H9 (cell line): Measurements from ENCODE around the gene BPTF. TPM values are rescaled to one million over a fixed set of nuclear protein-coding genes. Genes with fewer than 3 reads are reported as not detected.
A peak's percentile ranks its signal among the peaks of the same experiment; 100 is the strongest.

Source experiments
- DNase-seq: peaks from one replicate; pipeline ENCODE4 v3.0.0-alpha.2; 2017
- H2AFZ ChIP-seq: one replicate; pipeline ENCODE4 v1.6.1; 2013; ENCODE audit warnings: mild to moderate bottlenecking, low read length, control low read depth, moderate library complexity
- H2AK5ac ChIP-seq: 2 replicates; pipeline ENCODE4 v1.6.1; 2013; ENCODE audit warnings: low read length, control low read depth, mixed read lengths; ENCODE audit not compliant: insufficient read length
- H2BK120ac ChIP-seq: one replicate; pipeline ENCODE4 v1.6.1; 2013; ENCODE audit warnings: low read depth, mild to moderate bottlenecking, low read length, control low read depth, inconsistent platforms; ENCODE audit not compliant: poor library complexity, severe bottlenecking
- H2BK12ac ChIP-seq: 2 replicates; pipeline ENCODE4 v1.6.1; 2013; ENCODE audit warnings: low read length, control low read depth, mixed read lengths, low read depth; ENCODE audit not compliant: insufficient read length
- H2BK15ac ChIP-seq: 2 replicates; pipeline ENCODE4 v1.6.1; 2013; ENCODE audit warnings: low read depth, low read length, control low read depth
- H2BK20ac ChIP-seq: one replicate; pipeline ENCODE4 v1.6.1; 2013; ENCODE audit warnings: low read depth, mild to moderate bottlenecking, low read length, control low read depth, inconsistent platforms; ENCODE audit not compliant: poor library complexity, severe bottlenecking
- H2BK5ac ChIP-seq: 2 replicates; pipeline ENCODE4 v1.6.1; 2013; ENCODE audit warnings: low read length, control low read depth, mixed read lengths; ENCODE audit not compliant: insufficient read length
- H3K14ac ChIP-seq: 2 replicates; pipeline ENCODE4 v1.6.1; 2013; ENCODE audit warnings: low read length, control low read depth; ENCODE audit not compliant: insufficient read depth
- H3K18ac ChIP-seq: 2 replicates; pipeline ENCODE4 v1.6.1; 2013; ENCODE audit warnings: low read depth, mild to moderate bottlenecking, mixed read lengths, low read length, control low read depth; ENCODE audit not compliant: insufficient read length
- H3K23ac ChIP-seq: 2 replicates; pipeline ENCODE4 v1.6.1; 2013; ENCODE audit warnings: low read length, control low read depth, mixed read lengths, low read depth; ENCODE audit not compliant: insufficient read length
- H3K23me2 ChIP-seq: 2 replicates; pipeline ENCODE4 v1.6.1; 2013; ENCODE audit warnings: low read depth, mild to moderate bottlenecking, mixed read lengths, low read length, control low read depth; ENCODE audit not compliant: insufficient read length, poor library complexity, severe bottlenecking
- H3K27ac ChIP-seq: 2 replicates; pipeline ENCODE4 v1.5.1; 2013; ENCODE audit warnings: low read length, control low read depth, mixed read lengths, low read depth; ENCODE audit not compliant: insufficient read length
- H3K27me3 ChIP-seq: 2 replicates; pipeline ENCODE4 v1.6.1; 2013; ENCODE audit warnings: low read length, control low read depth, inconsistent platforms; ENCODE audit not compliant: insufficient read depth
- H3K4ac ChIP-seq: 2 replicates; pipeline ENCODE4 v1.6.1; 2013; ENCODE audit warnings: low read depth, mild to moderate bottlenecking, control low read depth, inconsistent platforms, low read length, moderate library complexity
- H3K4me1 ChIP-seq: 2 replicates; pipeline ENCODE4 v1.6.1; 2013; ENCODE audit warnings: low read length, control low read depth, inconsistent platforms; ENCODE audit not compliant: insufficient read depth
- H3K4me2 ChIP-seq: 2 replicates; pipeline ENCODE4 v1.6.1; 2013; ENCODE audit warnings: low read length, control low read depth, mixed read lengths; ENCODE audit not compliant: insufficient read length, insufficient read depth
- H3K56ac ChIP-seq: 2 replicates; pipeline ENCODE4 v1.6.1; 2013; ENCODE audit warnings: low read depth, mild to moderate bottlenecking, mixed read lengths, low read length, control low read depth; ENCODE audit not compliant: insufficient read length
- H3K79me1 ChIP-seq: 2 replicates; pipeline ENCODE4 v1.6.1; 2013; ENCODE audit warnings: low read depth, mild to moderate bottlenecking, moderate library complexity, low read length, control low read depth, inconsistent platforms; ENCODE audit not compliant: insufficient read depth, poor library complexity, severe bottlenecking
- H3K79me2 ChIP-seq: 2 replicates; pipeline ENCODE4 v1.6.1; 2013; ENCODE audit warnings: low read length, control low read depth, inconsistent platforms; ENCODE audit not compliant: insufficient read depth
- H3K9ac ChIP-seq: 2 replicates; pipeline ENCODE4 v1.6.1; 2013; ENCODE audit warnings: low read length, control low read depth, mixed read lengths; ENCODE audit not compliant: insufficient read length; ENCODE audit errors: extremely low read depth
- H3K9me3 ChIP-seq: one replicate; pipeline ENCODE4 v1.6.1; 2013; ENCODE audit warnings: low read depth, low read length, inconsistent platforms; ENCODE audit not compliant: control insufficient read depth
- H3T11ph ChIP-seq: one replicate; pipeline ENCODE4 v1.6.1; 2013; ENCODE audit warnings: mild to moderate bottlenecking, low read length, control low read depth, inconsistent platforms
- H4K20me1 ChIP-seq: one replicate; pipeline ENCODE4 v1.6.1; 2013; ENCODE audit not compliant: control insufficient read depth, insufficient read length, insufficient read depth
- H4K5ac ChIP-seq: 2 replicates; pipeline ENCODE4 v1.6.1; 2013; ENCODE audit warnings: low read depth, mild to moderate bottlenecking, mixed read lengths, low read length, control low read depth; ENCODE audit not compliant: insufficient read length
- H4K8ac ChIP-seq: replicated peaks from 2 replicates; pipeline ENCODE4 v1.6.1; 2013; ENCODE audit warnings: low read length, control low read depth, mixed read lengths, low read depth; ENCODE audit not compliant: insufficient read length
- H4K91ac ChIP-seq: 2 replicates; pipeline ENCODE4 v1.6.1; 2013; ENCODE audit warnings: low read depth, mild to moderate bottlenecking, moderate library complexity, mixed read lengths, low read length, control low read depth; ENCODE audit not compliant: insufficient read length
- H3K27ac Mint-ChIP-seq, 3 experiments: 2 replicates in 2 of 3; 3 replicates in 1 of 3; pipeline ENCODE4 v1.8.0; 2020 to 2021; ENCODE audit warnings: mixed read lengths in 3 of 3, mild to moderate bottlenecking in 1 of 3, moderate library complexity in 1 of 3
- H3K27me3 Mint-ChIP-seq: 2 replicates; pipeline ENCODE4 v1.8.0; 2021; ENCODE audit warnings: low read depth, mild to moderate bottlenecking, moderate library complexity, mixed read lengths
- H3K36me3 Mint-ChIP-seq, 3 experiments: 2 replicates in 2 of 3; 3 replicates in 1 of 3; pipeline ENCODE4 v1.8.0; 2020 to 2021; ENCODE audit warnings: low read depth in 3 of 3, mixed read lengths in 3 of 3; ENCODE audit not compliant: insufficient read depth in 1 of 3
- H3K4me1 Mint-ChIP-seq, 2 experiments: 2 replicates each; pipeline ENCODE4 v1.8.0; 2020; ENCODE audit warnings: mixed read lengths in 2 of 2
- H3K4me3 Mint-ChIP-seq, 2 experiments: 2 replicates in 1 of 2; 3 replicates in 1 of 2; pipeline ENCODE4 v1.8.0; 2020 to 2021; ENCODE audit warnings: mild to moderate bottlenecking in 2 of 2, mixed read lengths in 2 of 2, moderate library complexity in 1 of 2
- H3K9me3 Mint-ChIP-seq, 2 experiments: 2 replicates in 1 of 2; 3 replicates in 1 of 2; pipeline ENCODE4 v1.8.0; 2020; ENCODE audit warnings: mild to moderate bottlenecking in 2 of 2, mixed read lengths in 2 of 2, moderate library complexity in 1 of 2
- WGBS: extraction: QIAGEN DNeasy Blood & Tissue Kit; methylation state at CpG from one replicate; pipeline ENCODE4 v1.1.7; 2013; ENCODE audit warnings: missing lambda C conversion rate, low lambda C conversion rate, mixed read lengths; ENCODE audit not compliant: insufficient read length; ENCODE audit errors: extremely low coverage; 5-methylcytosine and 5-hydroxymethylcytosine counted together
- total RNA-seq: library from RNA; stranded (reverse); gene quantifications from 2 replicates; pipeline ENCODE4 v1.2.1, GENCODE V29; 2021
- TF ChIP-seq, protein P1 (sequence below): fragments of 200-600 bp; sonication (generic); conservative IDR thresholded peaks from 3 replicates; pipeline ENCODE4 v1.8.0; 2021; ENCODE audit warnings: antibody characterized with exemption, mild to moderate bottlenecking

Gene BPTF
- total RNA-seq, 1 experiment from 2014 or later, result 203 TPM

DNA sequence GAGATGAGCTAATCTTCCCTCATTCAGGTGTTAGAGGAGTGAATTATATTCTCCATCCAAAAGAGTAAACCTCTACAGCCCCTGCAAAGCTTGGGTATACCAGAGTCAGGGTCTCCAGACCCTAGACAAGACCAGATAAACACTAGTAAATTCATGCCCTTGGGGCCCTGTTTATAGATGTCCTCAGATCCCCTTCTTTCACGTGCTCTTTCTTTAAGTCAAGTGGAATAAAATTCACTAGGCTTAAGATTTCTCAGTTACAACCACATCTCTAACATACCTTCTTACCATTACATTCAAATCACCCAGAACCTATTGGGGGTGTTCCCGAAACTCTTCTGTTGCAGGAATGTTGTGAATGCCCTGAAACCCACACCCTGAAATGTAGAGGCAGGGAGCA lies 173.2 kb downstream of the BPTF start:
- Histone ChIP-seq H3K4ac (no peak overlapping the region), H3K9me3 (no peaks in the 10 kb centered on the region), H2BK12ac (no peak overlapping the region), H3K79me2 (no peaks in the 10 kb centered on the region), H3K79me1 (no peaks in the 10 kb centered on the region), H3K18ac (no peak overlapping the region), H2BK120ac (no peak overlapping the region), H3K9ac (no peak overlapping the region), H2BK20ac (no peak overlapping the region), H3K27me3 (peaks cover 6% of the 10 kb centered on the region; the same call in 1 of the 2 replicates), H4K91ac (no peak overlapping the region), H3K56ac (no peak overlapping the region), H3T11ph (no peak overlapping the region), H2AFZ (no peak overlapping the region), H3K4me1 (peaks cover 4% of the 10 kb centered on the region; the same call in 1 of the 2 replicates), H3K23me2 (peaks cover 11% of the 10 kb centered on the region), H2BK15ac (no peak overlapping the region), H4K5ac (no peak overlapping the region), H4K8ac (no peak overlapping the region), H3K4me2 (no peak overlapping the region), H3K27ac (no peak overlapping the region), H2AK5ac (no peak overlapping the region), H4K20me1 (no peaks in the 10 kb centered on the region), H2BK5ac (no peak overlapping the region), H3K14ac (no peak overlapping the region), H3K23ac (no peak overlapping the region)
- no CpG with 5 or more reads among the region's 2 CpGs for WGBS
- peak; percentile 20 for DNase-seq
- H3K27me3 Mint-ChIP-seq, result peaks cover 40% of the 10 kb centered on the region
- peak overlapping the region in 1 of 2 experiments; percentile 29; a peak in 1 of 5 replicates for H3K4me3 Mint-ChIP-seq
- H3K27ac Mint-ChIP-seq, result no peak overlapping the region
- H3K4me1 Mint-ChIP-seq, result peaks cover 19 to 29% of the 10 kb centered on the region in 2 experiments
- TF ChIP-seq, protein P1, sequence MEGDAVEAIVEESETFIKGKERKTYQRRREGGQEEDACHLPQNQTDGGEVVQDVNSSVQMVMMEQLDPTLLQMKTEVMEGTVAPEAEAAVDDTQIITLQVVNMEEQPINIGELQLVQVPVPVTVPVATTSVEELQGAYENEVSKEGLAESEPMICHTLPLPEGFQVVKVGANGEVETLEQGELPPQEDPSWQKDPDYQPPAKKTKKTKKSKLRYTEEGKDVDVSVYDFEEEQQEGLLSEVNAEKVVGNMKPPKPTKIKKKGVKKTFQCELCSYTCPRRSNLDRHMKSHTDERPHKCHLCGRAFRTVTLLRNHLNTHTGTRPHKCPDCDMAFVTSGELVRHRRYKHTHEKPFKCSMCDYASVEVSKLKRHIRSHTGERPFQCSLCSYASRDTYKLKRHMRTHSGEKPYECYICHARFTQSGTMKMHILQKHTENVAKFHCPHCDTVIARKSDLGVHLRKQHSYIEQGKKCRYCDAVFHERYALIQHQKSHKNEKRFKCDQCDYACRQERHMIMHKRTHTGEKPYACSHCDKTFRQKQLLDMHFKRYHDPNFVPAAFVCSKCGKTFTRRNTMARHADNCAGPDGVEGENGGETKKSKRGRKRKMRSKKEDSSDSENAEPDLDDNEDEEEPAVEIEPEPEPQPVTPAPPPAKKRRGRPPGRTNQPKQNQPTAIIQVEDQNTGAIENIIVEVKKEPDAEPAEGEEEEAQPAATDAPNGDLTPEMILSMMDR, result no peak
- H3K36me3 Mint-ChIP-seq, result no peaks in the 10 kb centered on the region; a peak in 1 of 7 replicates
- H3K9me3 Mint-ChIP-seq, result peaks cover 0 to 2% of the 10 kb centered on the region in 2 experiments; a peak in 1 of 5 replicates
